ENCODE measurements around the gene CTNND1. TPM values are rescaled to one million over a fixed set of nuclear protein-coding genes. Genes with fewer than 3 reads are reported as not detected.

CTNND1 gene
- total and polyA plus RNA-seq, 2 donors from 2014 or later, result 52.7 to 272 TPM

- no peak for TF ChIP-seq CTCF (IDR thresholded peaks at IDR 0.05; ENCODE audit: borderline replicate concordance, extremely low read depth, insufficient read depth)
- peaks cover 20 to 54% (median 38%) of the 10 kb centered on the region in 3 donors for H3K36me3 ChIP-seq (ENCODE audit: control insufficient read depth in 2 of 3, insufficient read depth in 3 of 3, low read length in 3 of 3)
- no peaks in the 10 kb centered on the region for H3K27me3 ChIP-seq (ENCODE audit: control insufficient read depth, insufficient read depth, low read length)
- peaks cover 0 to 26% (median 21%) of the 10 kb centered on the region in 3 donors for H3K4me1 ChIP-seq (ENCODE audit: control insufficient read depth in 2 of 3, insufficient read depth in 2 of 3, low read depth in 1 of 3, low read length in 3 of 3)
- peak overlapping the region in 1 of 2 donors; percentile 45 for H3K27ac ChIP-seq (ENCODE audit: low read depth in 2 of 2, low read length in 2 of 2)
- DNase-seq (no peak), FAIRE-seq (no peak)
- no peak overlapping the region for H3K9ac ChIP-seq (ENCODE audit: low read length in 3 of 3)
- intact Hi-C loops (cut with DNase I), result no loop called here
- no peak overlapping the region for H3K4me3 ChIP-seq (ENCODE audit: low read length in 3 of 3)
- no peaks in the 10 kb centered on the region for H3K9me3 ChIP-seq (ENCODE audit: control insufficient read depth in 2 of 3, insufficient read depth in 1 of 3, low read length in 3 of 3)
These were observed 39.5 kb downstream of the CTNND1 start for GRCh38 chr11:57801183-57801485.

GRCh38 chr11:57802411-57802810 lies 40.8 kb downstream of the CTNND1 start:
- intact Hi-C loops (cut with DNase I), result no loop called here
- H3K9ac ChIP-seq (ENCODE audit: low read length in 3 of 3), result no peak overlapping the region
- peaks cover 18 to 57% (median 41%) of the 10 kb centered on the region in 3 donors for H3K36me3 ChIP-seq (ENCODE audit: control insufficient read depth in 2 of 3, insufficient read depth in 3 of 3, low read length in 3 of 3)
- H3K27me3 ChIP-seq (ENCODE audit: control insufficient read depth, insufficient read depth, low read length), result no peaks in the 10 kb centered on the region
- DNase-seq (no peak), FAIRE-seq (no peak)
- no peak for TF ChIP-seq CTCF (IDR thresholded peaks at IDR 0.05; ENCODE audit: borderline replicate concordance, extremely low read depth, insufficient read depth)
- H3K4me1 ChIP-seq (ENCODE audit: control insufficient read depth in 2 of 3, insufficient read depth in 2 of 3, low read depth in 1 of 3, low read length in 3 of 3), result peaks cover 0 to 26% (median 21%) of the 10 kb centered on the region in 3 donors
- H3K27ac ChIP-seq (ENCODE audit: low read depth in 2 of 2, low read length in 2 of 2), result no peak overlapping the region
- no peaks in the 10 kb centered on the region for H3K9me3 ChIP-seq (ENCODE audit: control insufficient read depth in 2 of 3, insufficient read depth in 1 of 3, low read length in 3 of 3)
- H3K4me3 ChIP-seq (ENCODE audit: low read length in 3 of 3), result no peak overlapping the region

GRCh38 chr11:57804466-57804865 lies 42.9 kb downstream of the CTNND1 start:
- Histone ChIP-seq H3K36me3 (ENCODE audit: control insufficient read depth in 2 of 3, insufficient read depth in 3 of 3, low read length in 3 of 3) (peaks cover 29 to 71% (median 53%) of the 10 kb centered on the region in 3 donors), H3K4me3 (ENCODE audit: low read length in 3 of 3) (no peak overlapping the region), H3K27me3 (ENCODE audit: control insufficient read depth, insufficient read depth, low read length) (no peaks in the 10 kb centered on the region), H3K4me1 (ENCODE audit: control insufficient read depth in 2 of 3, insufficient read depth in 2 of 3, low read depth in 1 of 3, low read length in 3 of 3) (peaks cover 0 to 10% (median 9%) of the 10 kb centered on the region in 3 donors), H3K27ac (ENCODE audit: low read depth in 2 of 2, low read length in 2 of 2) (no peak overlapping the region), H3K9me3 (ENCODE audit: control insufficient read depth in 2 of 3, insufficient read depth in 1 of 3, low read length in 3 of 3) (no peaks in the 10 kb centered on the region), H3K9ac (ENCODE audit: low read length in 3 of 3) (no peak overlapping the region)
- no peak for TF ChIP-seq CTCF (IDR thresholded peaks at IDR 0.05; ENCODE audit: borderline replicate concordance, extremely low read depth, insufficient read depth)
- no peak for DNase-seq
- FAIRE-seq, result no peak
- intact Hi-C loops (cut with DNase I), result no loop called here

- Histone ChIP-seq H3K9me3 (ENCODE audit: control insufficient read depth in 2 of 3, insufficient read depth in 1 of 3, low read length in 3 of 3) (no peaks in the 10 kb centered on the region), H3K4me1 (ENCODE audit: control insufficient read depth in 2 of 3, insufficient read depth in 2 of 3, low read depth in 1 of 3, low read length in 3 of 3) (peaks cover 0 to 5% (median 3%) of the 10 kb centered on the region in 3 donors), H3K36me3 (ENCODE audit: control insufficient read depth in 2 of 3, insufficient read depth in 3 of 3, low read length in 3 of 3) (peaks cover 29 to 84% (median 59%) of the 10 kb centered on the region in 3 donors), H3K9ac (ENCODE audit: low read length in 3 of 3) (no peak overlapping the region), H3K27ac (ENCODE audit: low read depth in 2 of 2, low read length in 2 of 2) (no peak overlapping the region), H3K27me3 (ENCODE audit: control insufficient read depth, insufficient read depth, low read length) (no peaks in the 10 kb centered on the region), H3K4me3 (ENCODE audit: low read length in 3 of 3) (no peak overlapping the region)
- no peak for DNase-seq
- intact Hi-C loops (cut with DNase I), result no loop called here
- FAIRE-seq, result no peak
- no peak for TF ChIP-seq CTCF (IDR thresholded peaks at IDR 0.05; ENCODE audit: borderline replicate concordance, extremely low read depth, insufficient read depth)
These were observed 44.2 kb downstream of the CTNND1 start for GRCh38 chr11:57805780-57806179.
